ENCODE data around the gene MOCS1.

Gene MOCS1

DNA sequence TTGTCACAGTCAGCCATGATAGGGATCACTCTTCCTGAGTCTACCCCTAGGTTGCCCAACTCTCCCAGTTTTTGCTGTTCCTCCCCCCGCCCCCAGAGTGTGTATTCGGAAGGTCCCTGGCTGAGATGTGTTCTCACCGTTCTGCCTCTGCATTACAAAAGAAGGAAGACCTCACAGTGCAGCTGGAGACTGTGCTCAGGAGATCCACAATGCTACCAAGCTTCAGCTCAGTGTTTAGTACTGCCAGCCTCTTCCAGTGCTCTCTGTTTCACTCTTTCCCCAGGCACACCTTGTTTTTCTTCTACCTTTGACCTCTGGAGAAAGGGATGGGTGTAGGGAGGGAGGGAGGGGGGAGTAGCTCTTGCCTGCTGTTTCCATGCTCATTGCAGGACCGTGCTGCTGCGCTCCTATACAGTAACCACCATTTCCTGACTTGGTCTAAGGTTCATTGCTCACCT, 13.4 kb upstream of the MOCS1 start:
- DNase-seq: no peak

DNA sequence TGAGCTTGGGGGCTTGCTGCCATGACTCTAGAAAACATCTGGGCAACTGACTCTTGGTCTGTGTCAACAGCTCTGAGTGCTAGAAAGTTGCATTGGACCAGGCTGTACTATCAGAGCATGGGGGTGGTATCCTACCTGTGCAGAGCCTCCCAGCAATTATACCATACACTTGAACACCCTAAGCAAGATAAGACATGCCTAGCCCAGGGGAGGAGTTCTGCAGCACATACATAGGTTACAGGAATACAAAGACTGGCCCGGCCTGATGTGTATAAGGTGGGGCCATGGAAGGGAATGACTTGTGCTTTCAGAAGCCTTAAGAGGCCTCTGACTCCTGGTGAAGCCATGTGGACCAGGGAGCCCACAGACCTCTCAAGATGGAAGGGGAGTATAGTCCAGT, 11.4 kb upstream of the MOCS1 start:
- no peak for DNase-seq

DNA sequence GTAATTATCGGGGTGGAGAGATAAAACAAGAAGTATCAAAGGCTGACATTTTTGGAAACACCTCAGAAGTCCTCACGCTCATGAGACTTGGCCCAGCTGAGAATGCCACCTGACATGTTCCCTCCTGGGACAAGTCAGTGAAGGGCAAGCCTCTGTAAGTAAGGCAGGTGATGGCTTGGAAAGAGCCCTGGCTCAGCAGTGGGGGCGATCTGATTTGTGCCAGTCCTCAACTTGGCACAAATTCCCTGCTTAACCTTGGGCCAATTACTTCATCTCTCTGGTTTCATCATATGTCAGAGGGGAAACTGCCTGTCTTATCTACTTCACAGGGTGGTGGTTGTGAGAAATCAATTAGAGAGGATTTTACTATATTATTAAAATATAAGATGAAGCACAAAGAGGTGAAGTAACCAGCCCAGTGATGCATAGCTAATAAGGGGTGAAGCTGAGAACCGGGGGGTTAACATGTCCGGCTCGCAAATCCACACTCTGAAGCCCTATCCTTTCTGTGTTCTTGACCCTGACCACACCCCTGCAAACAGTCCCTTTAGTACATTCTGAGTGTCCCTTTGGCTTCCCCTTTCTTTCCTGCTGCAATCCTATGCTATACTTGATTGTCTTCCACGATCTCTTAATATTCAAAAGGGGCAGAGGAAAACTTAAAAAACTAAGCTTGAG, 8.8 kb upstream of the MOCS1 start:
- DNase-seq: no peak

DNA sequence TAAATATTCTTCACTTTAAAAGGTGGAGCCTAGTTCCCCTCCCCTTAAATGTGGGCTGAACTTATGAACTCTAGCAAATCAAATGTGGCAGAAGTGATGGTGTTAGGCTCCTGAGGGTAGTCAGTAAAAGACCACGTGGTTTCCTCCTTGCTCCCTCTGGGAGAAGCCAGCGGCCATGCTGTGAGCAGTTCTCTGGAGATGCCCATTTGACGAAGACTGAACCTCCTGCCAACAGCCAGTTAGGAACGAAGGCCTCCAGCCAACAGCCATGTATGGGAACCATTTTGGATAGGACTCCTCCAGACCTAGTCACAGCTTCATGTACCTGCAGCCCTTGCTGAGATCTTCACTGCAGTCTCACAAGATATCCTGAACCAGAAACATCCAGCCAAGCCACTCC, 7.6 kb upstream of the MOCS1 start:
- no peak for DNase-seq

DNA sequence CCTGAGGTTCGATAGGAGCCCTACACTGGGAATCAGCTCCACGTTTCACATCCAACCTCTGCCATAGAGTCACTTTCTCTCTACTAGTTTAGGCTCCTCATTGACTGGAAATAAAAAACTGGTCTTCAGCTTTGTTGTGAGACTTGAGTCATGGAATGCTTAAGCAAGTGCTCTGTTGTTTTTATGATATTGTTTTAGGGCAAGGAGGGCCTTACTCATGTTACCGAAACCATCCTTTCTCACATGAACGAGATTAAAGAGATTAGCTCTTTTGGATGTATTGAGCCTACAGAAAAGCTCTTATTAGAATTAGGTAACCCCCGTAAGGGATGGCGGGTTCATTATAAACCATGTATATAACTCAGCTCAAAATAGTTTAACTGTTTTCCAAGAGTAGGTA, 6.9 kb upstream of the MOCS1 start:
- no peak for DNase-seq

DNA sequence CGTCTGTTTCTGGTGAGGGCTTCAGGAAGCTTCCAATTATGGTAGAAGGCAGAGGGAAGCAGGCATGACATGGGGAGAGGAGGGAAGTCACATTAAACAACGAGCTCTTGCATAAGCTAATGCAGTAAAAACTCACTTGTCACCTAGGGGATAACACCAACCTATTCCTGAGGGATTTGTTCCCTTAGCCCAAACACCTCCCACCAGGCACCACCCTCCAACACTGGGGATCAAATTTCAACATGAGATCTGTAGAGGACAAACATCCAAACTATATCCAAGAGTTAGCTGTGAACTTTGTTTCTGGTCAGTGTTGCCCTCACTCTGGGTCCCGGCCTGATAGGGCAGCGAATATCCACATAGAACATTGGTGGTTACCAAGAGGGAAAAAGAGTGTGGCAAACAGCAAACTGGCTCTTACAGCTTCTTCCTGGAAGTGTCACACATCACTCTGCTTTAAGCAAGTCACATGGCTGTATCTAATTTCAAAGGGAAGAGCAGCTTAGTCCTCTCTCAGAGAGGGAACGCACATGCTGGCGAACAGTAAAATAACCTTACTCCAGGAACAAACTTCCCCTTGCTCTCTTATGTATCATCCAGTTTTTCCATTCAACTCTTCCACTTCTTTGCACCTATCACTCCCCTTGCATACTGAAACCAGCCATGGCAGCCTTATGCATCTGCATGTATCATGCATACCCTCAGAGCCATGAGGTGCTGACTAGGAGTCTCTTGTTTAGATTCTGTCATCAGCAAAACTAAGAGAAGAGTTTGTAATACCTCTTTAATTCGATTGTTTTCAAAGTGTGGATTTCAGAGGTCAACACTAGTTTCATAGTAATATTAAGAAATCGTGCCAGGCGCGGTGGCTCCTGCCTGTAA, 4.8 kb upstream of the MOCS1 start:
- DNase-seq: no peak

DNA sequence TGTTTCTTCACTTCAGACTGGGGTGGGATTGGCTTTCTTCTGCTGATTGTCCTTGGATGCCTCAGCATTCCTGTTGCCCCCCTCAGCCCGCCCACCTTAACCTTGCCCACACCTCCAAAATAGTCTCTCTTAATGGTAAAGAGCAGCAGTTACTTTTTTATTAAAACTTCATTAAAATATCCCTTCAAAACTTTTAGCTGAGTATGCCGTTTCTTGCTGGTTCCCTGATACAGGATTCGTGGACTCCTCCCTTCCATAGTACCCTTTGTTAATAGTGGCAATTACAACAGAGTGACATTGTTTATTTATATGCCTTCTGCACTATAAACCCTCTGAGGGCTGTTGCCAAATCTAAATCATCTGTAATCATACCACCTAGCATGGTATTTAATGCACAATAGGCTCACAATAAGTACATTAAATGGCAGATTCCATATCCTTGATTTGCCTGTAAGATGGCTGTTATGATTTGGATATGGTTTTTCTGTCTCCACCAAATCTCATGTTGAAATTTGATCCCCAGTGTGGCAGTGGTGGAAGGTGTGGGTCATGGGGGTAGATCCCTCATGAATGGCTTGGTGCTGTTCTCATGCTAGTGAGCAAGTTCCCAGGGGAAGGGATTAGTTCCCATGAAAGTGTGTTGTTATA, 3.5 kb upstream of the MOCS1 start:
- DNase-seq: no peak

DNA sequence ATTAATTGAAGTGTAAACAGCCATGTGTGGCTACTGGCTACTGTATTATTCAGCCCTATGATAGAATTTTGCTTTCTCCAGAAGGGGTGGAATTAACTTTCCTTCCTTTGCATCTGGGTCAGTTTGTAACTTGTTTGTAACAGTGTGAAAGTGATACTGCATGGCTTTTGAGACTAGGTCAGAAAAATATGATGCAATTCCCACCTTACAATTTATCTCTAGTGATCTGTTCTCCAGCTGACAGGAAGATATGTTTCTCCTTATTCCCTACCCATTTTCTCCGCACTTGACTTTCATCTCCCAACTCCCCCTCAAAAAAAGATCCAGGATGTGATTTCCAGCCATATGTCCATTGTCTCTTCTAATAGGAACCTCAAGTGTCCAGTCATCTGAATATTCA, 2.6 kb upstream of the MOCS1 start:
- no peak for DNase-seq

DNA sequence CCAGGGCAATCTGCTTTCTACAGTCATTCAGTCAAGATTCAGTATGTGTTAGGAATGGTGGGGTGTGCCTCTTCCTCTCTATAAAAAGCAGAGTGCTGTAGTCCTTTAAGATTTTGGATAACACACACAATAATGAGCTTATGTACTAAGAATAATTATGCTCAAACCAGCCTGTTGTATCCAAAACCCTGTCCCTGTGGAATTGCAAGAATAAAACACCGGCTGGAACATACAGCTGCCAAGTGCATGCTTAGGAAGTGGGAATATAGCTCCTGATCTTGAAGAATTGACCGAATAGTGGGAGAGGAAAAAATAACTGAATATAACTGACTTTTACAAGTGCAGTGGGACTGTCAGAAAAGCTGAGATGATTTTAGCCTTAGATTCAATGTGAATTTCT, 979 bp upstream of the MOCS1 start:
- no peak for DNase-seq

DNA sequence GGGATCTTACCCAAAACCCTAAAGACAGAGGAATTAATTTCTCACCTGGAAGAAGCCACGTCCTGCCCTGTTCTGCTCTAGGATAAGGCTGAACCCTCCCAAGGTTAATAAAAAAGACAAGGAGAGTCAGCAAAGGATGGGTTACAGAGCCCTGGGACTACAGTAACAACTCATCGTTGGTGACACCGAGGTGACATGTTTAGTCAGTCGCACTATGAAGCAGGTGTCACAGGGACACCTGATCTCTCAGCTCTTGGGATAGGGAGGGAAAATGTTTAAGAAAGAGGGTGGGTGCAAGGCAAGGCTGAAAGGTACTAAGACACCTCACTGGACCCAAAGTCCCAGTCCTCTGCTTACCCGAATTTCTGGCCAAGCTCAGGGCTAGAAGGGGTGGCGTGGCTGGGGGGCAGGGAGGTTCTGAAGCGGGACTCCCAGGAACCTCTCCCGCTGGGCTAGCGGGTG, 562 bp downstream of the MOCS1 start:
- no peak for DNase-seq

DNA sequence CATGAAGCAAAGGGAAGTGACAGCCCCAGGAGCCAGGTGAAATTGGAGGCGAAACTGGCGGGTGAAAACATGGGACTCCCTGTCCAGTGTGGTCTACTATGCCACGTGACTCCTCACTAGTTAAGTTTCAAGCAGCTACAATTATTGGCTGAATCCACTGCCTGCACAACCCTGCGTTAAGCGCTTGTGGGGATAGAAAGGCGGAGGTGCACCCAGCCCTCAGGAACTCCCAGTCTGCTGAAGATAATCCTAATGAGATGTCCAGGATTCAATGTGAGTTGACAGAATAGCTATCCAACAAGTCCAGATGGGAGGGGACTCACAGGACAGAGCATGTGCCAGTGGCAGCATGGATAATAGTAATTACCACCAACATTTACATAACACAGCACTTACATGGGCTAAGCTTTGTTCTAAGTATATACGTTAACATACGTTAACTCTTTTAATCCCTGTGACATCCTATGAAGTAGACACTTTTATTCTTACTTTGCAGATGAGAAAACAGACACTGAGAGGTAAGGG, 1.8 kb downstream of the MOCS1 start:
- DNase-seq: no peak

DNA sequence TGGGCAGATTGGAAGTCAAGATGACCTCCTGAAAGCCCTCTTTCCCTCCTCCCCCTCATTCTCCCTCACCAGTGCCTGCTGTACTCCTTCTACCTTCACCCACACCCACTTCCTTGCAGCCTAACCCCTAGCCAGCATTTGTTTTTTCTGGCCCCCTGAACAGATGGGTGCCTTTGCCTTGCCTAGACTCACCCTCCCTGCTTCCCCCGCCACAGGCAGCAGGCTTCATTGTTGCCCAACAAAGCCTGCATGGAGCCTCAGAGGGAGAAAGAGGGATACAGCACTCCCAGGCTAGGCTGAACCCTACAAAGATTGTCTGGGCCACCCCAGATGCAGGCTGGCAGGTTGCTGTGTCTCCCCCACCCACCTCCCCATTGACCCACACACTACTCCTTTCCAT, 2.7 kb downstream of the MOCS1 start:
- DNase-seq: no peak

DNA sequence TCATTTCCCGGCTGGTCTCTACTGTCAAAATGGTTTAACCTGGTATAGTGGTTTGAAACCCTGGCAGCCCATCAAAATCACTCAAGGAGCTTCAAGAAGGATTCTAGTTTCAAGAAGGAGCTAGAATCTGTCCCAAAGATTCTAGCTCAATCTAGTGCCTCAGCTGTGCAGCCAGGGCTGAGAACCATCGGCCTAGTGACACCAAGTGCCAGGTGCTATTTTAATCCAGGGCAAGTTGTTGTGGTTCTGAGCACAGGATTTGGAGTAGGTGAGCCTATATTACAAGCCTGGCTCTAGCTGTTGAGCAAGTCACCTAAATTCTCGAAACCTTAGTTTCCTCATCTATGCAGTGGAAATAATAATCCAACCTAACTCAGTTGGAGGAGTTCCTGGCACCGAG, 3.7 kb downstream of the MOCS1 start:
- DNase-seq: no peak

DNA sequence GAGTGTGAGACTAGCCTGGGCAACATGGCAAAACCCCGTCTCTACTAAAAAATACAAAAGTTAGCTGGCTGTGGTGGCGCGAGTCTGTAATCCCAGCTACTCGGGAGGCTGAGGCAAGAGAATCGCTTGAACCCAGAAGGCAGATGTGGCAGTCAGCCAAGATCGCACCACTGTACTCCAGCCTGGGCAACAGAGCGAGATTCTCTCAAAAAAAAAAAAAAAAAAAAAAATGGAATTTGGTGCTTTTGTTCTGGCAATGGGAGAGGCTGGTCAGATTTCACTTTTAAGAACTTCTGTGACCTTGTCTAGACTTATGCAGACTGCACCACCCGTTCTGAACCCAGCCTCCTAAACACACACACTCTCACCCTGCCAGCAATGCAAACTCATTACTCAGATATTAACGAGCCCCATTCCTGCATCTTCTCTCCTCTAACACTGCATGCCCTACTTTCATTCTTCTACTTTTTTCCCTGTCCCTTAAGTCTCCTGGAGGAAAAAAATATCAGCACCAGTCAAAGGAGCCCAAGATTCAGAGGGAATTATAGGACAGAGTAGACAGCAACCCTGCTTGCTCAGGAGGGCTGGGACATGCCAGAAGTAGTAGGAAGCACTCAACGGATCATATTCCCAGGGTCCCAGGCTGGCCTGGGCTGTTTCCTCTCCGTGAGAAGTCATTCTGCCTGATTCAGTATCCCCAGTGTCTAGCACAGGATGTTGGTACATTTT, 4.4 kb downstream of the MOCS1 start:
- DNase-seq: no peak

DNA sequence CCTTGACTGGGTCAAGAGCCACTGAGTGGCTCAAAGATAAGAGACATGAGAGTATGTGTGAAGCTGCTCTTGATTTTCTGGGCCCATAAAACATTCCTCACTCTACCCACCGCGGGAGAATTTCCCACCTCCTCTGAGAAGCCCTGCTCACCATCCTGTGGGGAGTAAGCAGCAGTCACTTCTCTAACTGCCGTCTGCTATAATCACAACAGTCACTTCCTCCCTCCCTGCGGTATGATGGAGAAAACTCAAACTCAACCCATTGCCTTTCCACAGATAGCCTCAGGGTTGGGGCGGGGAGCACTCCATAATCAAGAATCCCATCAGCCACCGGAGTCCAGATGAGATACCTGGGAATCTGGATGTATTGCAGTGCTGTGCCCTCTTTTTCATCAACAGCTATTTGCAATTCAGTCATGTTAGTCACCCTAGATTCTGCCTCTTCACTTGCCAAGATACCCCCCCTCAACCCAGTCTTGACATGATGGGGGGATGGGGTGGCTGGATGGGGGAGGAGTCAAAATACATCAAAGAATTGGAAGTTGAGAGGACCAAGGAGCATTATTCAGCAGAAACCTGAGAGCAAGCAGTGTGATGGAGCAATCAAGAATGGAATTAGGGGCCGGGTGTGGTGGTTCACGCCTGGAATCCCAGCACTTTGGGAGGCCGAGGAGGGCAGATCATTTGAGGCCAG, 5.1 kb downstream of the MOCS1 start:
- no peak for DNase-seq

DNA sequence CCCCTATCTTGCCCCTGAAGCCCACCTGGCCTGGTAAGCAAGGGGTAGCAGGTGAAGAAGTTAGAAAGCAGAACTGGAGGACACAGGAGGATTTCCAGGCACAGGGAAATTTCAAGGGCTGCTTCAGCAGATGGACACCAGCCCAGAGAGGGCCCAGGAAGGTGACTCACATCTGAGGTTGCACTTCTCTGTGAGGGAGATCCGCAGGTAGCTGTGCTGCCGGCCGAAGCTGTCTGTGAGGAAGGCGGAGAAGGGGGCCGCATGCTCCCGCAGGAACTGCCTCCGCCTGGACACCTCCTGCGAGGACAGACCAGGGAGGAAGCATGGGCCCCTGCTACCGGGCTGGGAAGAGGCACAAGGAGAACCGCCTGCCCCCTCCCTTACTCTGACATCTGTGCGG, 7.1 kb downstream of the MOCS1 start:
- no peak for DNase-seq

DNA sequence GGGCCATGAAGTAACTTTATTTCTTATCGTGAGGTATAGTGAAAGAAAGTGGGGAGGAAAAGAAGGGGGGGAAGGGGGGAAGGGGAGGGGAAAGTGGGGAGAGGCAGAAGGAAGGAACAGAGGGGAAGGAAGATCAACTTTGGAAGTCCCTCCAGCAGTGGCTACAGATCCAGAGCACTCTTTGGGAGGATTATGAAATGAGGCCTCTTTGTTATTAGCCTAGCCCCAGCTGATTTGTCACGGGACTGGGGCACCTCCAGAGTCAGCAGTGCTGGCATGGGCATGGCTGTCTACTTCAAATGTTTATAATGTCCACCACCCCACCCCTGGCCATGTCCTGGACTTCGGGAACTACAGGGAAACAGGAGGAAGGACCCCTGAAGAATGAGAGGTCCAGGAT, 7.6 kb downstream of the MOCS1 start:
- DNase-seq: no peak

DNA sequence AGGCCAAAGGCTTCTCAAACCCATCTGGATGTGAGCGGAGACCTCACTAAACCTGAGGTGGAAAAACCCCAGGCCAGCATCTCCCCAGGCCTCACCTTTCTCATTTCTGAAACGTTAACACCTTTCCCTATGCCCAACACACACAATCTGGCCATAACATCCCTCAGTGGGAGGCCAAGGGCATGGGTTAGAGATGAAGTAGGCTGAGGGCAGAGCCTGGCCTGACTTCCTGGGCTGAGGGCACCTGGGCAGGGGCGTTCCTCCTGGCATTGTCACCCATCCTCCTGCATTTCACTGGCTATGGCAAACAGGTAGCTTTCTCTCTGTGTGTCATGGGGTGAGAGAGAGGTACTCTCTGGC, 8.4 kb downstream of the MOCS1 start:
- no peak for DNase-seq

DNA sequence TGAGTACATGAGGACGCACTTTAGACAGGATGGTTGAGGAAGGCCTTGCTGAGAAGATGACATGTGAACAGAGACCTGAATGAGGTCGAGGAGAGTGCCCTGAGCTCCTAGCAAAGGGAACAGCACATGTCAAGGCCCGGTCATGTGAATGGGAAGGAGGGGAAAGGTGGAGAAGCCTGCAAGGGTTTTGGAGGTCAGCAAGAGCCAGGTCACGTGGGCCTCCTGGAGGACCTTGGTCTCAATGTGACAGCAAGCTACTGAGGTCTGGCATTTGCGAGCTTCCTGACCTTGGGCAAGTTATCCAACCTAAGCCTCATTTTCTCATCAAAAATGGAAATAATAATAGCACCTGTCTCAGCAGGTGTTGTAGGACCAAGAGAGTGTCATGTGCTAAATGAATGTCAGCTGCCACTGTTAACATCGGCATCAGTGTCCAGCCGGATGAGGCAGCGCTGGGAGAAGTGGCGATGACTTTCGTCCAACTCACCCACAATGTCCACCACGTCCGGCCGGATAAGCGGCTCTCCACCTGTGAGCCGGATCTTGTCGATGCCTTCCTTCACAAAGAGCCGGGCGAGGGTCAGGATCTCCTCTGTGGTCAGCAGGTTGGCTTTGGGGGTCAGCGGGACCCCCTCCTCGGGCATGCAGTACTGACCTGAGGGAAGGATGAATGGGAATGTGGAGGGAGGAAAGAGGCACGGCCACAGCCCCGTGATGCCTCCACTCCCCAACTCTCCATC, 8.9 kb downstream of the MOCS1 start:
- DNase-seq: no peak

DNA sequence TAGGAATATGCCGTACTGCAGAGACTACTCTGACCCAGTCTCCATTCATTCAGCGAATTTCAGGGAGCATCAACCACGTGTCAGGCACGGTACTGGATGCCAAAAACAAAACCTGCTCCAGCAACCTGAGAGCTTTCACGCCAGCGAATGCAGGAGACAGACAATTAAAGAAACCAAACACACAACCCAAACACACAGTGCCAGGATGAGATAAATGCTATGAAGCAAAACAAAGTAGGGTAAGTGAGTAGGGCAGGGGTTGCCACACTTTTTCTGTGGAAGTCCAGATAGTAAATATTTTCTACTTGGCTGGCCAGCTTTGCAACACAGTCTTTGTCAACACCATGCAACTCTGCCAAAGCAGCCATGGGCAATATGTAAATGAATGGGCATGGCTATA, 10.0 kb downstream of the MOCS1 start:
- no peak for DNase-seq

DNA sequence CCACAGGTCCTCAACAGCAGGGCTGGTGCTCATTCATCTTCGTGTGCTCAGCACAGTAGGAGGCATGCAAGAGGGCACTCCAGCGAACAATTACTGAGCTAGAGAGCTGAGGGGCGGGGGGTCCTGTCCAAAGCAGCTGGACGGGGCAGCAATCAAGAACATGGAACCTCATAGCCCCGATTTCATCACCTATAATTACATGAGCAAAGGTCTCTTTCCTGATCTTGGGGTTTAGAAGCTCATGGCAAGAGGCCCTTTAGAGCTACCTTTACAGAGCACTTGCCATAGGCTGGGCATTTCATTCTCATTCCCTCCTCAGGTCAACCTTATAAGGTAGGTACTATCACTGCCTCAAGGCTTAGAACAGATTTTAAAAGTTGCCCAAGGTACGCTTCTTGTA, 10.4 kb downstream of the MOCS1 start:
- no peak for DNase-seq

DNA sequence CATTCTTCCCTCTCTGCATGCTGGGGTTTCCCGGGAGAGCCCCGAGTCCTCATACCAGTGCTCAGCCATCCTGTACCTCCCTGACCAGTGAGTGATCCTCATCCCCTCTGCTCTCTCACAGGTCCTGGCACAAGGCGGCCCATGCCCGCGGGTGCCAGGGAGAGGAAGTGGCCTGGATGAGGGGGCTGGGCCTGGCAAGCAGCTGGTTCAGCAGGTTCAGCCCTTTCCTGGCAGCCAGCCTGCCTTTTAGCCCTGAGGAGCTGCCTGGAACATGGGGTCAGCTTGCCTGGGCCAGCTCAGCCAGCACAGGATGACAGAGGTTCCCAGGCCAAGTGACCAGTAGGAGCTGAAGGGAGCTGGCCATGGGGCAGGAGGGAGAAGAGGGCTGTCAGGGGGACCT, 10.9 kb downstream of the MOCS1 start:
- DNase-seq: no peak

Measured in stimulated activated CD4-positive, alpha-beta T cell treated with anti-CD3 and anti-CD28 coated beads, Interleukin-4, amount 100 ng/mL, for 24 hours (primary cell).